CD14-positive monocyte (primary cell): ENCODE data around the gene PARP11. TPM values are rescaled to one million over a fixed set of nuclear protein-coding genes. Genes with fewer than 3 reads are reported as not detected.

Experiments used
- DNase-seq, 3 donors: peaks; one replicate each; pipeline ENCODE4 v3.0.0-alpha.2; 2011 to 2022
- H2AFZ ChIP-seq: 2 replicates; pipeline ENCODE4 v1.6.0; 2012; ENCODE audit warnings: mild to moderate bottlenecking, low read depth, low read length, inconsistent platforms; ENCODE audit not compliant: insufficient read depth, poor library complexity, severe bottlenecking
- H3K27ac ChIP-seq, 2 donors: 1 replicate in 1 of 2; 2 replicates in 1 of 2; pipeline ENCODE4 v1.5.1; 2012 to 2013; ENCODE audit warnings: low read length in 2 of 2, control low read depth in 1 of 2, inconsistent platforms in 1 of 2, low read depth in 1 of 2, mild to moderate bottlenecking in 1 of 2
- H3K27me3 ChIP-seq, 2 donors: one replicate each; pipeline versions ENCODE4 v1.6.0 to v1.6.1; 2011 to 2013; ENCODE audit warnings: low read length in 2 of 2; ENCODE audit not compliant: control insufficient read depth in 2 of 2, insufficient read depth in 2 of 2
- H3K36me3 ChIP-seq, 2 donors: replicated peaks in 1 of 2; 1 replicate in 1 of 2; 2 replicates in 1 of 2; pipeline versions ENCODE4 v1.5.1 to v1.6.1; 2012 to 2013; ENCODE audit warnings: low read length in 2 of 2, control low read depth in 1 of 2, inconsistent platforms in 1 of 2, mild to moderate bottlenecking in 1 of 2; ENCODE audit not compliant: insufficient read depth in 2 of 2, control insufficient read depth in 1 of 2
- H3K4me1 ChIP-seq, 2 donors: 1 replicate in 1 of 2; 2 replicates in 1 of 2; pipeline versions ENCODE4 v1.5.1 to v1.6.1; 2012 to 2013; ENCODE audit warnings: low read length in 2 of 2, control low read depth in 1 of 2, inconsistent platforms in 1 of 2, mild to moderate bottlenecking in 1 of 2, moderate library complexity in 1 of 2; ENCODE audit not compliant: insufficient read depth in 2 of 2, control insufficient read depth in 1 of 2
- H3K4me2 ChIP-seq: replicated peaks from 2 replicates; pipeline ENCODE3; 2012; ENCODE audit warnings: low read length, moderate library complexity, mild to moderate bottlenecking; ENCODE audit not compliant: poor library complexity, severe bottlenecking; ENCODE audit errors: extremely low read depth
- H3K4me3 ChIP-seq, 3 experiments: fragments of 200-600 bp in 1 of 3; sonication (generic) in 1 of 3; replicated peaks in 1 of 3; 1 replicate in 2 of 3; 2 replicates in 1 of 3; pipeline ENCODE4 v1.5.1; 2011 to 2013; ENCODE audit warnings: low read length in 3 of 3, mild to moderate bottlenecking in 3 of 3, control low read depth in 2 of 3, low read depth in 2 of 3, inconsistent platforms in 1 of 3, moderate library complexity in 1 of 3
- H3K79me2 ChIP-seq: 2 replicates; pipeline ENCODE4 v1.6.0; 2012; ENCODE audit warnings: mild to moderate bottlenecking, control low read depth, inconsistent platforms, low read length, moderate library complexity; ENCODE audit not compliant: insufficient read depth
- H3K9ac ChIP-seq: 2 replicates; pipeline ENCODE4 v1.6.0; 2017; ENCODE audit warnings: low read length, mild to moderate bottlenecking; ENCODE audit not compliant: insufficient read depth, poor library complexity, severe bottlenecking
- H3K9me3 ChIP-seq, 2 donors: replicated peaks in 1 of 2; 1 replicate in 1 of 2; 2 replicates in 1 of 2; pipeline versions ENCODE4 v1.5.1 to v1.6.1; 2012 to 2013; ENCODE audit warnings: low read length in 2 of 2, control low read depth in 1 of 2; ENCODE audit not compliant: control insufficient read depth in 1 of 2, insufficient read depth in 1 of 2
- H4K20me1 ChIP-seq: 2 replicates; pipeline ENCODE4 v1.6.0; 2012; ENCODE audit warnings: mild to moderate bottlenecking, low read length, control low read depth, moderate library complexity; ENCODE audit not compliant: insufficient read depth
- H3K27ac Mint-ChIP-seq, 7 donors: one replicate each; pipeline ENCODE4 v1.8.0; 2020; ENCODE audit warnings: mild to moderate bottlenecking in 7 of 7, mixed read lengths in 7 of 7, moderate library complexity in 6 of 7, inconsistent platforms in 2 of 7
- H3K27me3 Mint-ChIP-seq, 3 donors: one replicate each; pipeline ENCODE4 v1.8.0; 2021 to 2022; ENCODE audit warnings: low read depth in 3 of 3, mild to moderate bottlenecking in 3 of 3, mixed read lengths in 3 of 3, moderate library complexity in 3 of 3, inconsistent platforms in 1 of 3
- H3K36me3 Mint-ChIP-seq, 2 donors: one replicate each; pipeline ENCODE4 v1.8.0; 2020; ENCODE audit warnings: mixed read lengths in 2 of 2, inconsistent platforms in 1 of 2, mild to moderate bottlenecking in 1 of 2
- H3K4me1 Mint-ChIP-seq: one replicate; pipeline ENCODE4 v1.8.0; 2020; ENCODE audit warnings: mild to moderate bottlenecking, mixed read lengths
- H3K4me3 Mint-ChIP-seq, 2 donors: one replicate each; pipeline ENCODE4 v1.8.0; 2020; ENCODE audit warnings: mild to moderate bottlenecking in 2 of 2, mixed read lengths in 2 of 2, moderate library complexity in 1 of 2
- H3K9me3 Mint-ChIP-seq, 7 donors: one replicate each; pipeline ENCODE4 v1.8.0; 2020 to 2022; ENCODE audit warnings: mixed read lengths in 7 of 7, mild to moderate bottlenecking in 6 of 7, moderate library complexity in 6 of 7, inconsistent platforms in 2 of 7
- WGBS: methylation state at CpG from one replicate; pipeline ENCODE4 v1.1.5; 2013; ENCODE audit warnings: missing lambda C conversion rate; ENCODE audit not compliant: insufficient coverage; 5-methylcytosine and 5-hydroxymethylcytosine counted together
- intact Hi-C, 2 donors: fragments of 100-400 bp; cut with micrococcal nuclease; formaldehyde crosslinking; loops; one replicate each; pipeline versions ENCODE4 v1.15.0 to v1.15.1; 2023
- polyA plus RNA-seq, 3 donors: library from polyadenylated mRNA; depleted of rRNA in 1 of 3; unstranded in 2 of 3; stranded (reverse) in 1 of 3; fragments of 300-500 nt in 2 of 3; fragments of >200 nt in 1 of 3; fragmentation: Illumina TruSeq in 2 of 3; gene quantifications; 1 replicate in 2 of 3; 2 replicates in 1 of 3; pipeline ENCODE4 v1.2.3, GENCODE V29; 2012 to 2021
- TF ChIP-seq, protein P1 (sequence below): fragments of 200-600 bp; IDR thresholded peaks from one replicate; pipeline ENCODE4 v1.8.0; 2022; ENCODE audit warnings: antibody characterized with exemption, mild to moderate bottlenecking

PARP11 gene
- polyA plus RNA-seq, 3 donors = 3.2 to 6.2 (median 5.4) TPM

- H2AFZ ChIP-seq = no peak overlapping the region
- no peak overlapping the region for H3K4me3 Mint-ChIP-seq
- no peak overlapping the region for H3K4me2 ChIP-seq
- no peak for DNase-seq
- no peaks in the 10 kb centered on the region for H3K27me3 ChIP-seq
- no peak overlapping the region for H3K4me3 ChIP-seq
- no peaks in the 10 kb centered on the region for H3K79me2 ChIP-seq
- H3K4me1 ChIP-seq = no peaks in the 10 kb centered on the region
- no peaks in the 10 kb centered on the region for H4K20me1 ChIP-seq
- no peak overlapping the region for H3K9ac ChIP-seq
- peaks cover 26 to 83% of the 10 kb centered on the region in 2 donors for H3K36me3 ChIP-seq
- H3K27me3 Mint-ChIP-seq = no peaks in the 10 kb centered on the region
- peaks cover 2% of the 10 kb centered on the region for H3K4me1 Mint-ChIP-seq
- peaks cover 0 to 9% (median 5%) of the 10 kb centered on the region in 7 donors for H3K9me3 Mint-ChIP-seq
- H3K27ac ChIP-seq = no peak overlapping the region
- H3K27ac Mint-ChIP-seq = no peak overlapping the region
- H3K36me3 Mint-ChIP-seq = peaks cover 55 to 68% of the 10 kb centered on the region in 2 donors
- intact Hi-C loops = no loop called here
- TF ChIP-seq, protein P1, sequence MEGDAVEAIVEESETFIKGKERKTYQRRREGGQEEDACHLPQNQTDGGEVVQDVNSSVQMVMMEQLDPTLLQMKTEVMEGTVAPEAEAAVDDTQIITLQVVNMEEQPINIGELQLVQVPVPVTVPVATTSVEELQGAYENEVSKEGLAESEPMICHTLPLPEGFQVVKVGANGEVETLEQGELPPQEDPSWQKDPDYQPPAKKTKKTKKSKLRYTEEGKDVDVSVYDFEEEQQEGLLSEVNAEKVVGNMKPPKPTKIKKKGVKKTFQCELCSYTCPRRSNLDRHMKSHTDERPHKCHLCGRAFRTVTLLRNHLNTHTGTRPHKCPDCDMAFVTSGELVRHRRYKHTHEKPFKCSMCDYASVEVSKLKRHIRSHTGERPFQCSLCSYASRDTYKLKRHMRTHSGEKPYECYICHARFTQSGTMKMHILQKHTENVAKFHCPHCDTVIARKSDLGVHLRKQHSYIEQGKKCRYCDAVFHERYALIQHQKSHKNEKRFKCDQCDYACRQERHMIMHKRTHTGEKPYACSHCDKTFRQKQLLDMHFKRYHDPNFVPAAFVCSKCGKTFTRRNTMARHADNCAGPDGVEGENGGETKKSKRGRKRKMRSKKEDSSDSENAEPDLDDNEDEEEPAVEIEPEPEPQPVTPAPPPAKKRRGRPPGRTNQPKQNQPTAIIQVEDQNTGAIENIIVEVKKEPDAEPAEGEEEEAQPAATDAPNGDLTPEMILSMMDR = no peak
- no peaks in the 10 kb centered on the region for H3K9me3 ChIP-seq
Measured at GRCh38 chr12:3810540-3810939, 62.7 kb downstream of the PARP11 start.

DNA sequence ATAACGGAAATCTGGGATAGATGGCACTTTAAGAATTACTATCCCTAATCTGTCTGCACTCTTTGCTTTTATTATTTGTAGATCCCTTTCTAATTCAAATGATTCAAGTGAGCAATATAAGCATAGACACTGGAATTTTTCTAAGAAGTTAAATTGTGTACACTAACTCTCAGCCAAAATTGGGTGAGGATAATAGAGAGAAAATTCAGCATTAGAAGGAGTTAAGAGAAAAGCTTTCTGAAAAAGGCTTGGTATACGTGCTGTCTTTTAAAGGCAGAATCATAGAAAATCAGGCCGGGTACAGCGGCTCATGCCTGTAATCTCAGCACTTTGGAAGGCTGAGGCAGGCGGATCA is 63.2 kb downstream of the PARP11 start:
- Histone ChIP-seq H4K20me1 (no peaks in the 10 kb centered on the region), H3K36me3 (peaks cover 26 to 80% of the 10 kb centered on the region in 2 donors), H3K9me3 (no peaks in the 10 kb centered on the region), H3K79me2 (no peaks in the 10 kb centered on the region), H3K4me3 (no peak overlapping the region), H3K27me3 (no peaks in the 10 kb centered on the region), H3K4me2 (no peak overlapping the region), H3K27ac (no peak overlapping the region), H2AFZ (no peak overlapping the region), H3K9ac (no peak overlapping the region), H3K4me1 (no peaks in the 10 kb centered on the region)
- Mint-ChIP-seq H3K27ac (no peak overlapping the region), H3K4me1 (peaks cover 2% of the 10 kb centered on the region), H3K9me3 (peaks cover 0 to 9% (median 5%) of the 10 kb centered on the region in 7 donors), H3K4me3 (no peak overlapping the region), H3K36me3 (peaks cover 50 to 62% of the 10 kb centered on the region in 2 donors), H3K27me3 (no peaks in the 10 kb centered on the region)
- WGBS = 100% methylated on average over 5 of the region's 5 CpGs
- DNase-seq = no peak
- intact Hi-C loops = no loop called here
- TF ChIP-seq, protein P1 = no peak
